ENCODE data around the gene POGLUT3. TPM values are rescaled to one million over a fixed set of nuclear protein-coding genes. Genes with fewer than 3 reads are reported as not detected.

POGLUT3 gene
- total and polyA plus RNA-seq, 2 of the 8 experiments (the other 6 are each of a cell fraction or from before 2014, with no cell fraction given) = 4.7 to 17.4 TPM

GRCh38 chr11:108527382-108527781, 29.2 kb upstream of the POGLUT3 start:
- Histone ChIP-seq H2BK12ac (ENCODE audit: low read depth, low read length) (no peak overlapping the region), H2AFZ (ENCODE audit: low read length) (no peak overlapping the region), H2BK120ac (replicated peaks; ENCODE audit: low read depth, low read length) (no peak overlapping the region), H3K36me3 (ENCODE audit: control insufficient read depth in 2 of 4, insufficient read depth in 4 of 4, low read length in 3 of 4) (no peaks in the 10 kb centered on the region; a peak in 1 of 8 replicates), H4K5ac (ENCODE audit: insufficient read length, low read depth, low read length) (no peak overlapping the region), H3K79me1 (ENCODE audit: low read depth, low read length) (no peaks in the 10 kb centered on the region), H3K56ac (replicated peaks; ENCODE audit: insufficient read length, low read depth, low read length) (no peak overlapping the region), H3K18ac (ENCODE audit: extremely low read depth, low read length) (no peak overlapping the region), H3K4ac (replicated peaks; ENCODE audit: insufficient read length, low read depth, low read length) (no peak overlapping the region), H3K9ac (replicated peaks in 1 of 4; ENCODE audit: extremely low read depth in 1 of 4, low read depth in 3 of 4, low read length in 3 of 4) (no peak overlapping the region), H4K91ac (replicated peaks; ENCODE audit: insufficient read length, low read length) (no peak overlapping the region), H3K9me3 (ENCODE audit: insufficient read depth in 2 of 2, low read depth in 1 of 2, low read length in 1 of 2) (no peaks in the 10 kb centered on the region), H3K23me2 (ENCODE audit: low read depth, low read length) (no peaks in the 10 kb centered on the region), H2AK5ac (ENCODE audit: low read depth, low read length) (no peak overlapping the region), H3K14ac (ENCODE audit: insufficient read length) (no peak overlapping the region), H4K8ac (ENCODE audit: extremely low read depth, insufficient read depth, low read length) (no peak overlapping the region), H2BK5ac (ENCODE audit: low read depth, low read length) (no peak overlapping the region), H3K4me1 (replicated peaks in 1 of 4; ENCODE audit: control insufficient read depth in 3 of 4, insufficient read depth in 4 of 4, low read length in 3 of 4) (no peaks in the 10 kb centered on the region), H4K20me1 (replicated peaks in 1 of 2; ENCODE audit: control insufficient read depth in 1 of 2, insufficient read depth in 2 of 2, low read length in 2 of 2) (no peaks in the 10 kb centered on the region), H3K79me2 (ENCODE audit: control insufficient read depth in 1 of 2, insufficient read depth in 2 of 2, low read length in 2 of 2) (no peaks in the 10 kb centered on the region), H3K27me3 (replicated peaks in 1 of 4; ENCODE audit: control insufficient read depth in 3 of 4, extremely low read depth in 1 of 4, insufficient read depth in 3 of 4, low read length in 3 of 4) (no peaks in the 10 kb centered on the region), H2BK20ac (ENCODE audit: low read length) (no peak overlapping the region), H3K23ac (ENCODE audit: insufficient read length) (no peak overlapping the region), H3K27ac (ENCODE audit: low read depth, low read length) (no peak overlapping the region), H3K4me2 (ENCODE audit: insufficient read depth in 1 of 2, low read depth in 2 of 2, low read length in 2 of 2) (no peak overlapping the region), H2BK15ac (ENCODE audit: low read length) (no peak overlapping the region), H3K4me3 (ENCODE audit: extremely low read depth in 1 of 4, insufficient read depth in 2 of 4, low read depth in 3 of 4, low read length in 4 of 4) (no peak overlapping the region)
- ChIA-PET POLR2A (ENCODE audit: partially characterized antibody) (interaction anchor here (0.6 kb wide), 1 partner anchor 15 kb away, joined by 3 read pairs; no protein-coding TSS in a partner anchor), CTCF (ENCODE audit: partially characterized antibody) (interaction anchor here (0.7 kb wide), 1 partner anchor 1461 kb away, joined by 3 read pairs; no protein-coding TSS in a partner anchor)
- DNase-seq (ENCODE audit: low read depth in 1 of 2, low spot score in 2 of 2) (no peak), FAIRE-seq (no peak)
- 93% methylated on average over 6 of the region's 6 CpGs; no CpG with 5 or more reads in 1 of the 2 experiments for WGBS, 2 experiments (ENCODE audit: extremely low coverage in 1 of 2, insufficient coverage in 1 of 2, insufficient read length in 1 of 2, insufficient replicate concordance in 2 of 2, low coverage in 1 of 2, low lambda C conversion rate in 2 of 2, missing lambda C conversion rate in 1 of 2)
- TF ChIP-seq SP2 (IDR thresholded peaks at IDR 0.05; ENCODE audit: low read length) (no peak), POU5F1 (IDR thresholded peaks at IDR 0.05; ENCODE audit: low read depth, low read length) (no peak), SP1 (IDR thresholded peaks at IDR 0.05; ENCODE audit: low read depth, low read length) (no peak), CTBP2 (IDR thresholded peaks at IDR 0.05; ENCODE audit: borderline replicate concordance, insufficient read depth, insufficient read length, low read length) (no peak), TBP (IDR thresholded peaks at IDR 0.05; ENCODE audit: low read depth, low read length) (no peak), SIX5 (IDR thresholded peaks at IDR 0.05; ENCODE audit: low read depth, low read length) (no peak), HDAC2 (IDR thresholded peaks at IDR 0.05; ENCODE audit: borderline replicate concordance in 1 of 2, low read depth in 2 of 2, low read length in 2 of 2) (no peak), JUND (IDR thresholded peaks at IDR 0.05; ENCODE audit: low read length) (no peak), TCF12 (IDR thresholded peaks at IDR 0.05; ENCODE audit: low read depth, low read length) (no peak), KDM1A (IDR thresholded peaks at IDR 0.05; ENCODE audit: borderline replicate concordance, low read length) (no peak), EZH2 (IDR thresholded peaks at IDR 0.05; ENCODE audit: low read depth, low read length, severe bottlenecking) (no peak)
